ENCODE data around the gene SLPI. TPM values are rescaled to one million over a fixed set of nuclear protein-coding genes. Genes with fewer than 3 reads are reported as not detected.

The SLPI gene
- total RNA-seq, 4 donors from 2014 or later: 97.4 to 632 (median 292) TPM

DNA sequence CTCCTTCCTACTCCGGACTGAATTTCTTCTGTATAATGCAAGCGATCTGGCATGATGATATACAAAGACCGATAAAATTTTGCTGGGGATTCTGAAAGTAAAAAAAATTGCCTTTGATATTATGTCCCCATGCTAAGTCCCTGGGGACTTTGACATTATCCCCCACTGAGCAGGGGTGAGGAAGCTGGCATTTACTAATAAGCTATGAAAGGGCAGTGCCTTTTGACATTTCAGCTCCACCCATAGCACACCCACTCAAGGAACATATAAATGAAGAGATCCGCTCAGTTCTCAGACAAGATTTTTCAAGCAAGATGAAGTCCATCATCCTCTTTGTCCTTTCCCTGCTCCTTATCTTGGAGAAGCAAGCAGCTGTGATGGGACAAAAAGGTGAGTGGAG is 33.3 kb downstream of the SLPI start, which contains the start of gene SEMG2:
SEMG2 (plus strand) TSS at position 298 of the 400 bp plus-strand sequence; CDS start at position 315, 17 bp downstream.
- Histone ChIP-seq H3K4me1 (no peaks in the 10 kb centered on the region), H3K27ac (no peak within 1 kb of the TSS), H3K9me3 (no peaks in the 10 kb centered on the region), H3K27me3 (no peaks in the 10 kb centered on the region), H3K4me3 (no peak within 1 kb of the TSS), H3K36me3 (no peaks in the 10 kb centered on the region)
- TF ChIP-seq POLR2AphosphoS5 (IDR thresholded peaks at IDR 0.05): no peak
- DNase-seq (ENCODE audit: low spot score in 2 of 2): no peak
- 90% methylated on average over 4 of the region's 4 CpGs for WGBS

DNA sequence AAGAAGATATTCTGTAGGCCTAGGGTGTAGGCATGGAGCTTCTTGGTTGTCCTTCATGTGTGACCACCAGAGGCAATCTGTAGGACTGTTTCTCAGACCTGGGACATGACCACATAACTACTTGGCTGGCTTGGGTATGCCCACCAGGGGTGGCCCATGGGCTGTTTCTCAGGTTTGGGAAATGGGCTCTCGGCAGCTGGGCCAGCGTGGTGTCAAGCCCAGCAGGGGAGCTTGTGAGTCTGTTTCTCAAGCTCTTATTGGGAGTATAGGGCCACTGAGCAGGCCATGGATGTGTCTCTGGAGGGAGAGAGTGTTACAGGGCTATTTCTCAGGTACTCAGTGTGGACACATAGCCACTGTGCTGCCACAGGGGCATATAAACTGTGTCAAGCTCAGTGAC is 35.7 kb downstream of the SLPI start:
- Histone ChIP-seq H3K9me3 (no peaks in the 10 kb centered on the region), H3K27ac (no peak overlapping the region), H3K36me3 (no peaks in the 10 kb centered on the region), H3K4me3 (no peak overlapping the region), H3K4me1 (no peaks in the 10 kb centered on the region), H3K27me3 (no peaks in the 10 kb centered on the region)
- 100% methylated on average over 1 of the region's 2 CpGs for WGBS
- no peak for DNase-seq (ENCODE audit: low spot score in 2 of 2)
- no peak for TF ChIP-seq POLR2A (IDR thresholded peaks at IDR 0.05)
- TF ChIP-seq EP300 (IDR thresholded peaks at IDR 0.05): no peak
- TF ChIP-seq POLR2AphosphoS5 (IDR thresholded peaks at IDR 0.05): no peak
- TF ChIP-seq, protein P1, sequence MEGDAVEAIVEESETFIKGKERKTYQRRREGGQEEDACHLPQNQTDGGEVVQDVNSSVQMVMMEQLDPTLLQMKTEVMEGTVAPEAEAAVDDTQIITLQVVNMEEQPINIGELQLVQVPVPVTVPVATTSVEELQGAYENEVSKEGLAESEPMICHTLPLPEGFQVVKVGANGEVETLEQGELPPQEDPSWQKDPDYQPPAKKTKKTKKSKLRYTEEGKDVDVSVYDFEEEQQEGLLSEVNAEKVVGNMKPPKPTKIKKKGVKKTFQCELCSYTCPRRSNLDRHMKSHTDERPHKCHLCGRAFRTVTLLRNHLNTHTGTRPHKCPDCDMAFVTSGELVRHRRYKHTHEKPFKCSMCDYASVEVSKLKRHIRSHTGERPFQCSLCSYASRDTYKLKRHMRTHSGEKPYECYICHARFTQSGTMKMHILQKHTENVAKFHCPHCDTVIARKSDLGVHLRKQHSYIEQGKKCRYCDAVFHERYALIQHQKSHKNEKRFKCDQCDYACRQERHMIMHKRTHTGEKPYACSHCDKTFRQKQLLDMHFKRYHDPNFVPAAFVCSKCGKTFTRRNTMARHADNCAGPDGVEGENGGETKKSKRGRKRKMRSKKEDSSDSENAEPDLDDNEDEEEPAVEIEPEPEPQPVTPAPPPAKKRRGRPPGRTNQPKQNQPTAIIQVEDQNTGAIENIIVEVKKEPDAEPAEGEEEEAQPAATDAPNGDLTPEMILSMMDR (IDR thresholded peaks at IDR 0.05): no peak

DNA sequence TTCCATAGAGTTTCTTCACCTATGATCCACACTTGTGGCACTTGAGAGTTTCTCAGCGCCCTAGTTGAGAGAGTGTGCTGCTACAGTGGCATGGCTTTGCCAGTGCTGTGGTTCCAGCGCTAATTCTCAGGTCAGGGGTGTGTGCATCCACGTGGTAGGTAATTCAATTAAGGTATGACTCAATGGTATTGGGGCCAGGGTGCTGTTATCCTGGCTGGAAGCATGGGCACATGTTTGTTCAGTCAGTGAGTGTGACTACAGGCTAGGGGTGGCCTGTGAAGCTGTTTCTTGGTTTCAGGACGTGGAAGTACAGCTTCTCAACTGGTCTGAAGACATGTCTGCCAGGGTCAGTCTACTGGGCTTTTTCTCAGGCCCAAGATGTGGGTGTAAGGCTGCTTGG is 36.2 kb downstream of the SLPI start:
- Histone ChIP-seq H3K4me1 (no peaks in the 10 kb centered on the region), H3K36me3 (no peaks in the 10 kb centered on the region), H3K27ac (no peak overlapping the region), H3K4me3 (no peak overlapping the region), H3K27me3 (no peaks in the 10 kb centered on the region), H3K9me3 (no peaks in the 10 kb centered on the region)
- no peak for DNase-seq (ENCODE audit: low spot score in 2 of 2)
- TF ChIP-seq EP300 (IDR thresholded peaks at IDR 0.05) (no peak), POLR2A (IDR thresholded peaks at IDR 0.05) (no peak), POLR2AphosphoS5 (IDR thresholded peaks at IDR 0.05) (no peak)
- TF ChIP-seq, protein P1 (IDR thresholded peaks at IDR 0.05): no peak
- 48% methylated on average over 4 of the region's 4 CpGs for WGBS

DNA sequence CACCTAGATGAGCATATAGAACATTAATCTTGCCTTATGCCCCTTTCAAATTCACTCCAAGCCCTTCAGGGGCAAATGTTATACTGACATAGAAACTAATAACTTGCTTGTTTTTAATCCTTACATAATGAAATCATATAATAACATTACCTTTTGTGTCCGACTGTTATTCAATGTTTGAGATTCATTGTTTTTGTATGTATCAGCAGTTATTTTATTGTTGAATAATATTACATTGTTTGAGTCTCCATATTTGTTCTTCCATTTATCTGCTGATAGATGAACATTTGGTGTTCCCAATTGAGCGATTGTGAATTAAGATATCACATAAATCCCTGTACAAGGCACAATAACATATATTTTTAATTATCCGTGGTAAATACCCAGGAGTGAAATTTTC is 41.5 kb downstream of the SLPI start:
- Histone ChIP-seq H3K4me1 (no peaks in the 10 kb centered on the region), H3K4me3 (no peak overlapping the region), H3K36me3 (no peaks in the 10 kb centered on the region), H3K9me3 (no peaks in the 10 kb centered on the region), H3K27ac (no peak overlapping the region), H3K27me3 (no peaks in the 10 kb centered on the region)
- WGBS: 87% methylated on average over 3 of the region's 3 CpGs
- DNase-seq (ENCODE audit: low spot score in 2 of 2): no peak
- TF ChIP-seq EP300 (IDR thresholded peaks at IDR 0.05) (no peak), POLR2AphosphoS5 (IDR thresholded peaks at IDR 0.05) (no peak), POLR2A (IDR thresholded peaks at IDR 0.05) (no peak)
- TF ChIP-seq, protein P1 (IDR thresholded peaks at IDR 0.05): no peak

DNA sequence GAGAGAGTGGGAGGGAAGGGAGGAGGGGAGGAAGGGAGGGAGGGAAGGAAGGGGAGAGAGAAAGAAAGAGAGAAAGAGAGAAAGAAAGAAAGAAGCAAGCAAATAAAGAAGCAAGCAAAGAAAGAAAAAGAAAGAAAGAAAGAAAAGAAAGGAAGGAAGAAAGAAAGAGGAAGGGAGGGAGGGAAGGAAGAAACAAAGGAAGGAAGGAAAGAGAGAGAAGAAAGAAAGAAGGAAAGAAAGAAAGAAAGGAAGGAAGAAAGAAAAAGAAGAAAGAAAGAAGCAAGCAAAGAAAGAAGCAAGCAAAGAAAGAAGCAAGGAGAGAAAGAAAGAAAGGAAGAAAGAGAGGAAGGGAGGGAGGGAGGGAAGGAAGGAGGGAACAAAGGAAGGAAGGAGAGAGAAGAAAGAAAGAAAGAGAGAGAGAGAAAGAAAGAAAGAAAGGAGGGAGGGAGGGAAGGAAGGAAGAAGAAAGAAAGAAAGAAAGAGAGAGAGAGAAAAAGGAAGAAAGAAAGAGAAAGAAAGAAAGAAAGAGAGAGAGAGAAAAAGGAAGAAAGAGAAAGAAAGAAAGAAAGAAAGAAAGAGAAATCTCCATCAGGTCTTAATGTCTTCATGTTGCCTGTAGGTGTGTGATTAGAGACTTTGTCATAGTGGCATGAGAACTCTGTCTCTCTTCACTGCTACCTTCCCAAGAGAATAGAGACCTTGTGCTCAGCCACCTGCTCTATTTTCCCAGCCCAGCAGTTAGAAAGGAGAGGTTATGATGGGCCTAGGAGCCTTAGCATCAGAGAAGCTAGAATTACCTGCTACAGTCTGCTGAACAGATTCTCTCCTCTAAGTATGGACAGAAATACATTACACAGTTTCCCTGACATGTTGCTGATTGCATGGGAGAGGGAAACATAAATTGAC is 42.5 kb downstream of the SLPI start:
- TF ChIP-seq POLR2AphosphoS5 (IDR thresholded peaks at IDR 0.05) (no peak), EP300 (IDR thresholded peaks at IDR 0.05) (no peak), POLR2A (IDR thresholded peaks at IDR 0.05) (no peak)
- TF ChIP-seq, protein P1 (IDR thresholded peaks at IDR 0.05): no peak
- H3K9me3 ChIP-seq: no peaks in the 10 kb centered on the region
- no peak overlapping the region for H3K27ac ChIP-seq
- no peaks in the 10 kb centered on the region for H3K4me1 ChIP-seq
- H3K36me3 ChIP-seq: no peaks in the 10 kb centered on the region
- peaks cover 3% of the 10 kb centered on the region for H3K27me3 ChIP-seq
- DNase-seq (ENCODE audit: low spot score in 2 of 2): no peak
- no peak overlapping the region for H3K4me3 ChIP-seq
